ENCODE data around the gene TBC1D25. TPM values are rescaled to one million over a fixed set of nuclear protein-coding genes. Genes with fewer than 3 reads are reported as not detected.

The TBC1D25 gene
- total RNA-seq, 1 experiment from 2014 or later: 7.5 TPM

- no peak for TF ChIP-seq ZSCAN18 (CRISPR knock-in tag; IDR thresholded peaks at IDR 0.05)
- TF ChIP-seq, protein P1, sequence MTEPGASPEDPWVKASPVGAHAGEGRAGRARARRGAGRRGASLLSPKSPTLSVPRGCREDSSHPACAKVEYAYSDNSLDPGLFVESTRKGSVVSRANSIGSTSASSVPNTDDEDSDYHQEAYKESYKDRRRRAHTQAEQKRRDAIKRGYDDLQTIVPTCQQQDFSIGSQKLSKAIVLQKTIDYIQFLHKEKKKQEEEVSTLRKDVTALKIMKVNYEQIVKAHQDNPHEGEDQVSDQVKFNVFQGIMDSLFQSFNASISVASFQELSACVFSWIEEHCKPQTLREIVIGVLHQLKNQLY (CRISPR knock-in tag; IDR thresholded peaks at IDR 0.05): no peak
- TF ChIP-seq NR3C1 (CRISPR knock-in tag; conservative IDR thresholded peaks at IDR 0.05; ENCODE audit: low read depth): no peak
- no peak for TF ChIP-seq ESRRA (CRISPR knock-in tag; IDR thresholded peaks at IDR 0.05; ENCODE audit: borderline replicate concordance)
Observed at GRCh38 chrX:48573690-48574269, 34.3 kb downstream of the TBC1D25 start (continued).

- Mint-ChIP-seq H3K36me3 (peaks cover 44% of the 10 kb centered on the region), H3K4me1 (peaks cover 11% of the 10 kb centered on the region; the same call in 1 of the 2 replicates), H3K4me3 (peak within 1 kb of the TSS; percentile 97), H3K27ac (peak within 1 kb of the TSS; percentile 100), H3K9me3 (no peaks in the 10 kb centered on the region), H3K27me3 (ENCODE audit: low read depth) (no peaks in the 10 kb centered on the region; the same call in 1 of the 2 replicates)
- POLR2A ChIA-PET: interaction anchor here (0.6 kb wide), 1 partner anchor 102 kb away, joined by 3 read pairs; no protein-coding TSS in a partner anchor
- DNase-seq (ENCODE audit: low spot score) (peak; percentile 79), ATAC-seq (peak; percentile 97)
- CTCF ChIA-PET: no interaction called here
- TF ChIP-seq EMX1 (CRISPR knock-in tag; IDR thresholded peaks at IDR 0.05) (no peak; the same call in 1 of the 2 replicates), ZNF416 (CRISPR knock-in tag; IDR thresholded peaks at IDR 0.05) (peak; percentile 68; the same call in 1 of the 2 replicates), CREM (CRISPR knock-in tag; IDR thresholded peaks at IDR 0.05) (no peak), TEAD4 (CRISPR knock-in tag; IDR thresholded peaks at IDR 0.05) (peak; percentile 56; the same call in 1 of the 2 replicates), ZNF138 (CRISPR knock-in tag; conservative IDR thresholded peaks at IDR 0.05) (no peak), GTF2I (CRISPR knock-in tag; conservative IDR thresholded peaks at IDR 0.05) (no peak), NR1H2 (CRISPR knock-in tag; IDR thresholded peaks at IDR 0.05) (no peak), MYBL2 (CRISPR knock-in tag; IDR thresholded peaks at IDR 0.05) (peak; percentile 32; the same call in 1 of the 2 replicates), PRRX2 (CRISPR knock-in tag; IDR thresholded peaks at IDR 0.05) (no peak), ZNF232 (CRISPR knock-in tag; IDR thresholded peaks at IDR 0.05) (no peak), HMGXB4 (CRISPR knock-in tag; IDR thresholded peaks at IDR 0.05) (0 out of 2 replicates have a peak, but pooled peaks have one; percentile 35), HMGA2 (CRISPR knock-in tag; IDR thresholded peaks at IDR 0.05) (no peak), JUN (CRISPR knock-in tag; IDR thresholded peaks at IDR 0.05) (peak; percentile 75; the same call in 1 of the 2 replicates), NFYB (CRISPR knock-in tag; conservative IDR thresholded peaks at IDR 0.05; ENCODE audit: low read depth) (peak; percentile 68), FOXJ3 (CRISPR knock-in tag; IDR thresholded peaks at IDR 0.05; ENCODE audit: borderline replicate concordance) (no peak), RORB (CRISPR knock-in tag; IDR thresholded peaks at IDR 0.05) (no peak), ZBTB21 (CRISPR knock-in tag; IDR thresholded peaks at IDR 0.05; ENCODE audit: borderline replicate concordance) (no peak), FOXK1 (CRISPR knock-in tag; IDR thresholded peaks at IDR 0.05) (peak; percentile 80)
- TF ChIP-seq, protein P2, sequence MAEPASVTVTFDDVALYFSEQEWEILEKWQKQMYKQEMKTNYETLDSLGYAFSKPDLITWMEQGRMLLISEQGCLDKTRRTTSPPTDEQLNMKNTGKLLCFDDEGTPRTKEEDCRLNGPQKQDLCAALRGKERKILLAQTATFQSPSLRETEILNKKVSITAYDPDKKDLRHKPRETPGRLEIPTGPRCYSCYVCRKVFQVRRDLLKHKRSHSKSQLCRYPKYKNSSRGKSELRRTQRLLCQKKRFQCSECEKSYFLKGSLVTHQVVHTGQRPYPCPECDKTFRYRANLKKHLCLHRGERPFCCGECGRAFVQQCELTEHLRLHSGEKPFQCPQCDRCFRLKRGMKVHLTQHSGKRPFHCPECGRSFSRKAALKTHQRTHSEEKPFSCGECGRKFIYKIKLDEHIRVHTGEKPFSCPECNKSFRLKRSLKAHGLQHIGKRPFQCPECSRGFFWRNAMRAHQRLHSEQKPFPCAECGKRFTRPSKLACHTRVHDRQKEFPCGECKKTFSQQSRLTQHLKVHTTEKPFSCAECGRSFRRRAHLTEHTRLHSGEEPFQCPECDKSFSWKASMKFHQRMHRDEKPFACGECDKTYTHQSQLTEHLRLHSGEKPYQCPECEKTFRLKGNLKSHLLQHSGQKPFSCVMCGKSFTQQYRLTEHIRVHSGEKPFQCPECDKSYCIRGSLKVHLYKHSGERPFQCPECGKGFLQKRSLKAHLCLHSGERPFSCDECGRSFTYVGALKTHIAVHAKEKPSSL (CRISPR knock-in tag; conservative IDR thresholded peaks at IDR 0.05): no peak
- TF ChIP-seq, protein P3, sequence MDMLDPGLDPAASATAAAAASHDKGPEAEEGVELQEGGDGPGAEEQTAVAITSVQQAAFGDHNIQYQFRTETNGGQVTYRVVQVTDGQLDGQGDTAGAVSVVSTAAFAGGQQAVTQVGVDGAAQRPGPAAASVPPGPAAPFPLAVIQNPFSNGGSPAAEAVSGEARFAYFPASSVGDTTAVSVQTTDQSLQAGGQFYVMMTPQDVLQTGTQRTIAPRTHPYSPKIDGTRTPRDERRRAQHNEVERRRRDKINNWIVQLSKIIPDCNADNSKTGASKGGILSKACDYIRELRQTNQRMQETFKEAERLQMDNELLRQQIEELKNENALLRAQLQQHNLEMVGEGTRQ (CRISPR knock-in tag; IDR thresholded peaks at IDR 0.05): peak; percentile 57; the same call in 1 of the 2 replicates
- TF ChIP-seq, protein P4, sequence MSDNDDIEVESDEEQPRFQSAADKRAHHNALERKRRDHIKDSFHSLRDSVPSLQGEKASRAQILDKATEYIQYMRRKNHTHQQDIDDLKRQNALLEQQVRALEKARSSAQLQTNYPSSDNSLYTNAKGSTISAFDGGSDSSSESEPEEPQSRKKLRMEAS (CRISPR knock-in tag; IDR thresholded peaks at IDR 0.05): peak; percentile 96
- TF ChIP-seq, protein P5, sequence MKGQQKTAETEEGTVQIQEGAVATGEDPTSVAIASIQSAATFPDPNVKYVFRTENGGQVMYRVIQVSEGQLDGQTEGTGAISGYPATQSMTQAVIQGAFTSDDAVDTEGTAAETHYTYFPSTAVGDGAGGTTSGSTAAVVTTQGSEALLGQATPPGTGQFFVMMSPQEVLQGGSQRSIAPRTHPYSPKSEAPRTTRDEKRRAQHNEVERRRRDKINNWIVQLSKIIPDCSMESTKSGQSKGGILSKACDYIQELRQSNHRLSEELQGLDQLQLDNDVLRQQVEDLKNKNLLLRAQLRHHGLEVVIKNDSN (CRISPR knock-in tag; IDR thresholded peaks at IDR 0.05): peak; percentile 70
Observed at GRCh38 chrX:48574270-48575266, 35.1 kb downstream of the TBC1D25 start, which contains the start of gene RBM3. TSS of gene RBM3 (plus strand) at chrX:48574484. CDS start at chrX:48575181, 697 bp downstream.

Data from WTC11 (cell line).